K562 (cell line): ENCODE data around the gene CD244. TPM values are rescaled to one million over a fixed set of nuclear protein-coding genes. Genes with fewer than 3 reads are reported as not detected.

Experiments used
- ATAC-seq: fragments of 200-7000 bp; cut with Tn5 transposase; 3 replicates; pipeline ENCODE4 v1.9.1; 2020; ENCODE audit warnings: moderate library complexity
- BruUV-seq: library from RNA; stranded (reverse); fragments of 400-500 nt; replicated peaks from 2 replicates; lab custom pipeline; 2021; lab: Mats Ljungman, UMichigan
- CTCF ChIA-PET: fragments of 300-600 bp; formaldehyde crosslinking; extraction: SDS; loops from one replicate; lab custom pipeline; 2021; ENCODE audit warnings: low intra/inter-chr PET ratio; lab: Yijun Ruan, JAX
- POLR2A ChIA-PET: fragments of 300-600, 350-650 bp; sonication (Branson Sonifier 250); formaldehyde crosslinking; extraction: SDS; loops from one replicate; lab custom pipeline; 2021; ENCODE audit warnings: antibody characterized with exemption, inconsistent platforms; lab: Yijun Ruan, JAX
- DNase-seq, 4 experiments: peaks; one replicate each; pipeline versions ENCODE4 v3.0.0 to v3.0.0-alpha.2; 2011 to 2018; ENCODE audit warnings: low spot score in 3 of 4, mixed read lengths in 3 of 4; ENCODE audit errors: extremely low read depth in 1 of 4
- FAIRE-seq: peaks from 2 replicates; lab custom pipeline; 2011; peaks lifted over from hg19 to GRCh38; lab: Jason Lieb, UNC
- H2AFZ ChIP-seq: 2 replicates; pipeline ENCODE4 v1.6.0; 2011; ENCODE audit warnings: low read depth, low read length, control low read depth, inconsistent platforms
- H3K27ac ChIP-seq: fragments of 200-600 bp; 3 replicates; pipeline ENCODE4 v1.8.0; 2011; ENCODE audit warnings: low read depth, mild to moderate bottlenecking, control low read depth, inconsistent platforms, low read length, moderate library complexity, mixed read lengths; ENCODE audit errors: extremely low read depth
- H3K27me3 ChIP-seq, 2 experiments: fragments of 300-600 bp in 1 of 2; 2 replicates in 1 of 2; 3 replicates in 1 of 2; pipeline versions ENCODE4 v1.6.0 to v1.8.0; 2011; ENCODE audit warnings: inconsistent platforms in 2 of 2, low read length in 2 of 2, mild to moderate bottlenecking in 1 of 2, mixed read lengths in 1 of 2, moderate library complexity in 1 of 2; ENCODE audit not compliant: control insufficient read depth in 2 of 2, insufficient read depth in 2 of 2
- H3K36me3 ChIP-seq: fragments of 300-600 bp; 3 replicates; pipeline ENCODE4 v1.8.0; 2011; ENCODE audit warnings: mild to moderate bottlenecking, low read length, inconsistent platforms; ENCODE audit not compliant: control insufficient read depth, insufficient read depth
- H3K4me1 ChIP-seq, 2 experiments: fragments of 200-600 bp in 1 of 2; replicated peaks in 1 of 2; 2 replicates in 1 of 2; 3 replicates in 1 of 2; pipeline versions ENCODE4 v1.5.1 to v1.8.0; 2011; ENCODE audit warnings: inconsistent platforms in 2 of 2, low read length in 2 of 2, mild to moderate bottlenecking in 1 of 2, mixed read lengths in 1 of 2, moderate library complexity in 1 of 2; ENCODE audit not compliant: control insufficient read depth in 2 of 2, insufficient read depth in 2 of 2
- H3K4me2 ChIP-seq: 2 replicates; pipeline ENCODE4 v1.6.1; 2011; ENCODE audit warnings: low read length, control low read depth, inconsistent platforms, mixed read lengths; ENCODE audit not compliant: insufficient read depth
- H3K4me3 ChIP-seq: fragments of 200-600 bp; sonication (generic), shearing (Covaris generic); 2 replicates; pipeline ENCODE4 v1.5.1; 2016; ENCODE audit warnings: control low read depth, inconsistent platforms
- H3K79me2 ChIP-seq: fragments of 200-600 bp; 3 replicates; pipeline ENCODE4 v1.8.0; 2011; ENCODE audit warnings: low read length, inconsistent platforms; ENCODE audit not compliant: control insufficient read depth, insufficient read depth
- H3K9ac ChIP-seq, 2 experiments: 2 replicates each; pipeline versions ENCODE4 v1.6.0 to v1.6.1; 2011; ENCODE audit warnings: low read depth in 2 of 2, low read length in 2 of 2, control low read depth in 1 of 2, inconsistent platforms in 1 of 2, mild to moderate bottlenecking in 1 of 2, mixed read lengths in 1 of 2; ENCODE audit not compliant: insufficient read depth in 1 of 2
- H3K9me1 ChIP-seq: one replicate; pipeline ENCODE4 v1.6.0; 2011; ENCODE audit warnings: inconsistent platforms, mild to moderate bottlenecking, low read length, moderate library complexity; ENCODE audit not compliant: control insufficient read depth, insufficient read depth
- H3K9me3 ChIP-seq: replicated peaks from 2 replicates; pipeline ENCODE4 v1.5.1; 2011; ENCODE audit warnings: low read depth, low read length, inconsistent platforms; ENCODE audit not compliant: control insufficient read depth, insufficient read depth
- H4K20me1 ChIP-seq: replicated peaks from 2 replicates; pipeline ENCODE4 v1.6.1; 2011; ENCODE audit warnings: low read length, inconsistent platforms, mixed read lengths; ENCODE audit not compliant: control insufficient read depth, insufficient read depth
- ADNP ChIP-seq: fragments of 200-800 bp; sonication (Bioruptor generic); IDR thresholded peaks from 2 replicates; pipeline ENCODE4 v1.6.1; 2016; ENCODE audit warnings: missing genetic modification characterization, missing compliant biosample characterization
- BACH1 ChIP-seq: fragments of 200-800 bp; sonication (Bioruptor generic); IDR thresholded peaks from 2 replicates; pipeline ENCODE4 v1.6.1; 2016; ENCODE audit warnings: missing genetic modification characterization, missing compliant biosample characterization
- CSDE1 ChIP-seq, 2 experiments: fragments of 450-650 bp; IDR thresholded peaks; 2 replicates each; pipeline ENCODE4 v1.6.1; 2016; ENCODE audit warnings: mild to moderate bottlenecking in 1 of 2
- EP300 ChIP-seq: IDR thresholded peaks from 2 replicates; pipeline ENCODE4 v1.6.1; 2012; ENCODE audit warnings: low read length, improper control_type of control experiment
- HDAC2 ChIP-seq: fragments of 450-650 bp; IDR thresholded peaks from 2 replicates; pipeline ENCODE4 v1.6.1; 2016; ENCODE audit warnings: mild to moderate bottlenecking
- JUND ChIP-seq, 2 experiments: IDR thresholded peaks; 2 replicates in 1 of 2; 3 replicates in 1 of 2; pipeline ENCODE4 v1.6.1; 2011; ENCODE audit warnings: borderline replicate concordance in 2 of 2, low read depth in 2 of 2, low read length in 2 of 2, improper control_type of control experiment in 1 of 2, missing biosample characterization in 1 of 2, missing genetic modification characterization in 1 of 2, missing genetic modification reagents in 1 of 2
- MAFK ChIP-seq: IDR thresholded peaks from 2 replicates; pipeline ENCODE4 v1.6.1; 2011; ENCODE audit warnings: low read length, improper control_type of control experiment
- NFE2 ChIP-seq: IDR thresholded peaks from 2 replicates; pipeline ENCODE4 v1.6.1; 2014; ENCODE audit warnings: antibody characterized with exemption, low read depth
- PHF8 ChIP-seq: fragments of 200-600 bp; sonication (generic); IDR thresholded peaks from 2 replicates; pipeline ENCODE4 v1.6.1; 2012; ENCODE audit warnings: mixed run types, mild to moderate bottlenecking, inconsistent platforms, low read length, moderate library complexity, borderline replicate concordance
- SMARCA4 ChIP-seq: fragments of 450-650 bp; IDR thresholded peaks from 2 replicates; pipeline ENCODE4 v1.6.1; 2016
- SMARCE1 ChIP-seq: fragments of 450-650 bp; IDR thresholded peaks from 2 replicates; pipeline ENCODE4 v1.7.1; 2016; ENCODE audit warnings: mild to moderate bottlenecking
- SREBF2 ChIP-seq: sonication (generic); formaldehyde crosslinking; IDR thresholded peaks from 2 replicates; pipeline ENCODE4 v1.4.0; 2020; ENCODE audit warnings: mild to moderate bottlenecking, missing genetic modification reagents
- ZEB2 ChIP-seq: fragments of 450-650 bp; IDR thresholded peaks from 2 replicates; pipeline ENCODE4 v1.6.1; 2016
- ZNF75A ChIP-seq: fragments of 450-650 bp; formaldehyde crosslinking; IDR thresholded peaks from 2 replicates; pipeline ENCODE4 v1.4.0; 2020; ENCODE audit warnings: mild to moderate bottlenecking
- WGBS: fragments of 100-300 bp; shearing (Covaris generic); methylation state at CpG from one replicate; pipeline ENCODE4 v1.1.6; 2016; ENCODE audit warnings: low coverage, mixed read lengths; ENCODE audit not compliant: insufficient coverage; ENCODE audit errors: missing lambda C conversion rate; 5-methylcytosine and 5-hydroxymethylcytosine counted together
- in situ Hi-C: fragments of 300-500 bp; cut with MboI; formaldehyde crosslinking; loops from 4 replicates; pipeline ENCODE4 v1.15.0; 2018; ENCODE audit warnings: inconsistent platforms, mixed read lengths
- intact Hi-C: fragments of 100-400 bp; cut with micrococcal nuclease; formaldehyde crosslinking; loops from 2 replicates; pipeline ENCODE4 v1.14.2; 2022
- polyA plus RNA-seq, 8 experiments: library from polyadenylated mRNA; depleted of rRNA in 4 of 8; stranded (reverse) in 5 of 8; unstranded in 3 of 8; fragments of >200 nt; fragmentation: Nextera tagmentation in 2 of 8; fragmentation: Illumina TruSeq in 1 of 8; extraction: Ambion mirVana in 2 of 8; extraction: Trizol in 1 of 8; gene quantifications; 2 replicates each; pipeline versions ENCODE4 v1.2.1 to v1.2.3, GENCODE V29; 2011 to 2014; ENCODE audit warnings: inconsistent platforms in 1 of 8, missing spikeins in 1 of 8
- total RNA-seq, 7 experiments: library from RNA; depleted of rRNA in 6 of 7; stranded (reverse); fragments of >200 nt in 6 of 7; fragmentation: Illumina TruSeq in 2 of 7; extraction: Trizol in 2 of 7; gene quantifications; 2 replicates each; pipeline versions ENCODE4 v1.2.1 to v1.2.3, GENCODE V29; 2011 to 2021; ENCODE audit warnings: low replicate concordance in 1 of 7
- TF ChIP-seq, protein P1 (sequence below): sonication (generic); formaldehyde crosslinking; IDR thresholded peaks from 2 replicates; pipeline ENCODE4 v1.8.0; 2022; ENCODE audit warnings: mild to moderate bottlenecking, missing genetic modification reagents, borderline replicate concordance
- TF ChIP-seq, protein P2 (sequence below): fragments of 250-450 bp; sonication (Bioruptor Pico); IDR thresholded peaks from 2 replicates; pipeline ENCODE4 v1.8.0; 2021; ENCODE audit warnings: mild to moderate bottlenecking, moderate library complexity
- TF ChIP-seq, protein P3 (sequence below): fragments of 250-450 bp; sonication (Bioruptor Pico); IDR thresholded peaks from 2 replicates; pipeline ENCODE4 v1.4.0; 2020
- TF ChIP-seq, protein P4 (sequence below): fragments of 250-450 bp; sonication (Bioruptor Pico); IDR thresholded peaks from 2 replicates; pipeline ENCODE4 v1.8.0; 2022; ENCODE audit warnings: inconsistent platforms, mild to moderate bottlenecking, moderate library complexity, borderline replicate concordance

CD244 gene
- total and polyA plus RNA-seq, 9 of the 15 experiments (the other 6 are each of a cell fraction or from before 2014, with no cell fraction given) = not detected

DNA sequence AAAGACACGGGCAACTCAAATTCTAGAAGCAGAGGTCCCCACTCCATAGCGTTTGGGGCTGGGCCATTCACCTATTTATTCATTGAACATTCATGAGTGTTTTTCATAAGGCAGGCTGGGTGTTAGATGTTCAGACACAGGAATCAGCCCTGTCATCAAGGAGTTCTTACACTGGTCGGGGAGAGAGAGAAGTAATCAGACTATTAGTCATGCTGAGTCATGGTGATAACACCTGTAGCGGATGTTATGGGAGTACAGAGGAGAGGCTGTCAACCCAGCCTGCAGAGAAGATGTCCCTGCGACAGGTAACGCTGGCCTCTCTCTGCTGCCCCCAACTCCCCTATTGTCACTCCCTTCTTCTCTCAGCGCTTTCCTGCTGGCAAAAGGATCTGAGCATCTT lies 49.5 kb downstream of the CD244 start:
- in situ Hi-C loops (no loop called here), intact Hi-C loops (no loop called here)
- Histone ChIP-seq H2AFZ (no peak overlapping the region), H3K9ac (no peak overlapping the region; a peak in 1 of 4 replicates), H3K4me3 (no peak overlapping the region), H3K9me1 (no peaks in the 10 kb centered on the region), H3K27me3 (peaks cover 26 to 38% of the 10 kb centered on the region in 2 experiments), H3K36me3 (no peaks in the 10 kb centered on the region), H3K4me1 (peaks cover 3% of the 10 kb centered on the region in 2 experiments; a peak in 2 of 5 replicates), H3K27ac (no peak overlapping the region), H3K9me3 (no peaks in the 10 kb centered on the region), H3K4me2 (peak overlapping the region; percentile 8; the same call in 1 of the 2 replicates), H3K79me2 (no peaks in the 10 kb centered on the region), H4K20me1 (no peaks in the 10 kb centered on the region)
- ChIA-PET POLR2A (interaction anchor here (1.0 kb wide), 1 partner anchor 11 kb away, joined by 3 read pairs; no protein-coding TSS in a partner anchor), CTCF (no interaction called here)
- BruUV-seq = no TSS peak
- FAIRE-seq = peak; percentile 79
- DNase-seq = peak; percentile 36 to 44 (median 39)
- ATAC-seq = peak; percentile 83
- under 1% methylated on average over 7 of the region's 7 CpGs for WGBS
- TF ChIP-seq MAFK (peak; percentile 75), CSDE1 (IDR thresholded peaks at IDR 0.05) (no peak), NFE2 (peak; percentile 93), PHF8 (no peak), SREBF2 (no peak), SMARCE1 (peak; percentile 73), EP300 (peak; percentile 18; the same call in 1 of the 2 replicates), ZEB2 (peak; percentile 88), ADNP (tag) (no peak), HDAC2 (0 out of 2 replicates have a peak, but pooled peaks have one; percentile 23), SMARCA4 (peak; percentile 80), BACH1 (tag) (peak; percentile 86), ZNF75A (CRISPR knock-in tag) (no peak), JUND (IDR thresholded peaks at IDR 0.05; ENCODE audit: borderline replicate concordance, low read depth, low read length) (peak; percentile 84), JUND (tag; IDR thresholded peaks at IDR 0.05; ENCODE audit: borderline replicate concordance, low read depth, low read length) (peak; percentile 83; the same call in 2 of the 3 replicates)
- TF ChIP-seq, protein P1, sequence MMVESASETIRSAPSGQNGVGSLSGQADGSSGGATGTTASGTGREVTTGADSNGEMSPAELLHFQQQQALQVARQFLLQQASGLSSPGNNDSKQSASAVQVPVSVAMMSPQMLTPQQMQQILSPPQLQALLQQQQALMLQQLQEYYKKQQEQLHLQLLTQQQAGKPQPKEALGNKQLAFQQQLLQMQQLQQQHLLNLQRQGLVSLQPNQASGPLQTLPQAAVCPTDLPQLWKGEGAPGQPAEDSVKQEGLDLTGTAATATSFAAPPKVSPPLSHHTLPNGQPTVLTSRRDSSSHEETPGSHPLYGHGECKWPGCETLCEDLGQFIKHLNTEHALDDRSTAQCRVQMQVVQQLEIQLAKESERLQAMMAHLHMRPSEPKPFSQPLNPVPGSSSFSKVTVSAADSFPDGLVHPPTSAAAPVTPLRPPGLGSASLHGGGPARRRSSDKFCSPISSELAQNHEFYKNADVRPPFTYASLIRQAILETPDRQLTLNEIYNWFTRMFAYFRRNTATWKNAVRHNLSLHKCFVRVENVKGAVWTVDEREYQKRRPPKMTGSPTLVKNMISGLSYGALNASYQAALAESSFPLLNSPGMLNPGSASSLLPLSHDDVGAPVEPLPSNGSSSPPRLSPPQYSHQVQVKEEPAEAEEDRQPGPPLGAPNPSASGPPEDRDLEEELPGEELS = no peak
- TF ChIP-seq, protein P2, sequence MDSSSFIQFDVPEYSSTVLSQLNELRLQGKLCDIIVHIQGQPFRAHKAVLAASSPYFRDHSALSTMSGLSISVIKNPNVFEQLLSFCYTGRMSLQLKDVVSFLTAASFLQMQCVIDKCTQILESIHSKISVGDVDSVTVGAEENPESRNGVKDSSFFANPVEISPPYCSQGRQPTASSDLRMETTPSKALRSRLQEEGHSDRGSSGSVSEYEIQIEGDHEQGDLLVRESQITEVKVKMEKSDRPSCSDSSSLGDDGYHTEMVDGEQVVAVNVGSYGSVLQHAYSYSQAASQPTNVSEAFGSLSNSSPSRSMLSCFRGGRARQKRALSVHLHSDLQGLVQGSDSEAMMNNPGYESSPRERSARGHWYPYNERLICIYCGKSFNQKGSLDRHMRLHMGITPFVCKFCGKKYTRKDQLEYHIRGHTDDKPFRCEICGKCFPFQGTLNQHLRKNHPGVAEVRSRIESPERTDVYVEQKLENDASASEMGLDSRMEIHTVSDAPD (CRISPR knock-in tag) = no peak
- TF ChIP-seq, protein P3, sequence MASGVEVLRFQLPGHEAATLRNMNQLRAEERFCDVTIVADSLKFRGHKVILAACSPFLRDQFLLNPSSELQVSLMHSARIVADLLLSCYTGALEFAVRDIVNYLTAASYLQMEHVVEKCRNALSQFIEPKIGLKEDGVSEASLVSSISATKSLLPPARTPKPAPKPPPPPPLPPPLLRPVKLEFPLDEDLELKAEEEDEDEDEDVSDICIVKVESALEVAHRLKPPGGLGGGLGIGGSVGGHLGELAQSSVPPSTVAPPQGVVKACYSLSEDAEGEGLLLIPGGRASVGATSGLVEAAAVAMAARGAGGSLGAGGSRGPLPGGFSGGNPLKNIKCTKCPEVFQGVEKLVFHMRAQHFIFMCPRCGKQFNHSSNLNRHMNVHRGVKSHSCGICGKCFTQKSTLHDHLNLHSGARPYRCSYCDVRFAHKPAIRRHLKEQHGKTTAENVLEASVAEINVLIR (CRISPR knock-in tag) = no peak
- TF ChIP-seq, protein P4, sequence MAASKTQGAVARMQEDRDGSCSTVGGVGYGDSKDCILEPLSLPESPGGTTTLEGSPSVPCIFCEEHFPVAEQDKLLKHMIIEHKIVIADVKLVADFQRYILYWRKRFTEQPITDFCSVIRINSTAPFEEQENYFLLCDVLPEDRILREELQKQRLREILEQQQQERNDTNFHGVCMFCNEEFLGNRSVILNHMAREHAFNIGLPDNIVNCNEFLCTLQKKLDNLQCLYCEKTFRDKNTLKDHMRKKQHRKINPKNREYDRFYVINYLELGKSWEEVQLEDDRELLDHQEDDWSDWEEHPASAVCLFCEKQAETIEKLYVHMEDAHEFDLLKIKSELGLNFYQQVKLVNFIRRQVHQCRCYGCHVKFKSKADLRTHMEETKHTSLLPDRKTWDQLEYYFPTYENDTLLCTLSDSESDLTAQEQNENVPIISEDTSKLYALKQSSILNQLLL (CRISPR knock-in tag) = no peak
